HepG2 (cell line): Measurements from ENCODE around the gene HIPK4. TPM values are rescaled to one million over a fixed set of nuclear protein-coding genes. Genes with fewer than 3 reads are reported as not detected.
A peak's percentile ranks its signal among the peaks of the same experiment; 100 is the strongest.

Experiments
- AGO2 ChIP-seq: fragments of 200-400 bp; formaldehyde crosslinking; optimal IDR thresholded peaks from 2 replicates; pipeline ENCODE3; 2017; ENCODE audit warnings: mild to moderate bottlenecking, low read depth, low read length, moderate library complexity
- ATF1 ChIP-seq: IDR thresholded peaks from 2 replicates; pipeline ENCODE4 v1.6.1; 2016; ENCODE audit warnings: mild to moderate bottlenecking, control low read depth
- CSRNP1 ChIP-seq: sonication (generic); formaldehyde crosslinking; IDR thresholded peaks from 2 replicates; pipeline ENCODE4 v1.8.1; 2023; ENCODE audit warnings: mild to moderate bottlenecking, missing genetic modification reagents
- EEA1 ChIP-seq: sonication (generic); formaldehyde crosslinking; IDR thresholded peaks from 2 replicates; pipeline ENCODE4 v1.5.1; 2020; ENCODE audit warnings: mild to moderate bottlenecking, missing genetic modification reagents, borderline replicate concordance
- HNRNPL ChIP-seq: fragments of 200-400 bp; formaldehyde crosslinking; IDR thresholded peaks from 2 replicates; pipeline ENCODE4 v1.6.1; 2017; ENCODE audit warnings: mild to moderate bottlenecking, low read depth, low read length
- PBX3 ChIP-seq: sonication (generic); formaldehyde crosslinking; IDR thresholded peaks from 2 replicates; pipeline ENCODE4 v1.8.1; 2023; ENCODE audit warnings: missing genetic modification reagents, inconsistent platforms, borderline replicate concordance
- SIN3A ChIP-seq: IDR thresholded peaks from 2 replicates; pipeline ENCODE4 v1.6.1; 2011; ENCODE audit warnings: low read depth, mild to moderate bottlenecking, control low read depth, low read length, borderline replicate concordance
- ZFY ChIP-seq: sonication (generic); formaldehyde crosslinking; IDR thresholded peaks from 2 replicates; pipeline ENCODE4 v1.4.0; 2020; ENCODE audit warnings: missing genetic modification reagents
- ZNF530 ChIP-seq: sonication (generic); formaldehyde crosslinking; IDR thresholded peaks from 2 replicates; pipeline ENCODE4 v1.5.0; 2020; ENCODE audit warnings: low read depth, mild to moderate bottlenecking, missing genetic modification reagents
- ZNF839 ChIP-seq: sonication (generic); formaldehyde crosslinking; IDR thresholded peaks from 2 replicates; pipeline ENCODE4 v1.4.0; 2020; ENCODE audit warnings: missing genetic modification reagents, mild to moderate bottlenecking, borderline replicate concordance
- ZSCAN30 ChIP-seq: sonication (generic); formaldehyde crosslinking; IDR thresholded peaks from 2 replicates; pipeline ENCODE4 v1.5.0; 2020; ENCODE audit warnings: mild to moderate bottlenecking, missing genetic modification reagents
- polyA plus RNA-seq, 8 experiments: library from polyadenylated mRNA; depleted of rRNA in 3 of 8; stranded (reverse) in 7 of 8; unstranded in 1 of 8; fragments of >200 nt; fragmentation: Illumina TruSeq in 4 of 8; extraction: Trizol in 4 of 8; gene quantifications; 2 replicates each; pipeline versions ENCODE4 v1.2.1 to v1.2.3, GENCODE V29; 2011 to 2016; ENCODE audit warnings: low read depth in 4 of 8, missing spikeins in 1 of 8, mixed read lengths in 1 of 8; ENCODE audit not compliant: insufficient read depth in 1 of 8
- total RNA-seq, 5 experiments: library from RNA; depleted of rRNA; stranded (reverse); fragments of >200 nt; fragmentation: Illumina TruSeq; extraction: Trizol; gene quantifications; 2 replicates each; pipeline ENCODE4 v1.2.3, GENCODE V29; 2016; ENCODE audit warnings: low read depth in 1 of 5
- TF ChIP-seq, protein P1 (sequence below): sonication (generic); formaldehyde crosslinking; conservative IDR thresholded peaks from 2 replicates; pipeline ENCODE4 v1.8.0; 2022; ENCODE audit warnings: missing genetic modification reagents
- TF ChIP-seq, protein P2 (sequence below): sonication (generic); formaldehyde crosslinking; IDR thresholded peaks from 2 replicates; pipeline ENCODE4 v1.4.0; 2020; ENCODE audit warnings: missing genetic modification reagents, borderline replicate concordance
- TF ChIP-seq, protein P3 (sequence below): sonication (generic); formaldehyde crosslinking; IDR thresholded peaks from 2 replicates; pipeline ENCODE4 v1.4.0; 2020; ENCODE audit warnings: missing genetic modification reagents, borderline replicate concordance

HIPK4 gene
- total and polyA plus RNA-seq, 2 of the 13 experiments (the other 11 are each of a cell fraction or from before 2014, with no cell fraction given), result 0.03 TPM; not detected in 1

GRCh38 chr19:40420766-40421765 lies 31.1 kb upstream of the HIPK4 start (continued):
- TF ChIP-seq CSRNP1 (CRISPR knock-in tag), result peak; percentile 69; the same call in 1 of the 2 replicates
- TF ChIP-seq ATF1 (CRISPR knock-in tag), result no peak
- peak; percentile 57; the same call in 1 of the 2 replicates for TF ChIP-seq PBX3 (CRISPR knock-in tag)
- peak; percentile 89 for TF ChIP-seq AGO2
- TF ChIP-seq, protein P1, sequence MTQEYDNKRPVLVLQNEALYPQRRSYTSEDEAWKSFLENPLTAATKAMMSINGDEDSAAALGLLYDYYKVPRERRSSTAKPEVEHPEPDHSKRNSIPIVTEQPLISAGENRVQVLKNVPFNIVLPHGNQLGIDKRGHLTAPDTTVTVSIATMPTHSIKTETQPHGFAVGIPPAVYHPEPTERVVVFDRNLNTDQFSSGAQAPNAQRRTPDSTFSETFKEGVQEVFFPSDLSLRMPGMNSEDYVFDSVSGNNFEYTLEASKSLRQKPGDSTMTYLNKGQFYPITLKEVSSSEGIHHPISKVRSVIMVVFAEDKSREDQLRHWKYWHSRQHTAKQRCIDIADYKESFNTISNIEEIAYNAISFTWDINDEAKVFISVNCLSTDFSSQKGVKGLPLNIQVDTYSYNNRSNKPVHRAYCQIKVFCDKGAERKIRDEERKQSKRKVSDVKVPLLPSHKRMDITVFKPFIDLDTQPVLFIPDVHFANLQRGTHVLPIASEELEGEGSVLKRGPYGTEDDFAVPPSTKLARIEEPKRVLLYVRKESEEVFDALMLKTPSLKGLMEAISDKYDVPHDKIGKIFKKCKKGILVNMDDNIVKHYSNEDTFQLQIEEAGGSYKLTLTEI, result no peak
- peak; percentile 95 for TF ChIP-seq ZFY (CRISPR knock-in tag)
- TF ChIP-seq, protein P2, sequence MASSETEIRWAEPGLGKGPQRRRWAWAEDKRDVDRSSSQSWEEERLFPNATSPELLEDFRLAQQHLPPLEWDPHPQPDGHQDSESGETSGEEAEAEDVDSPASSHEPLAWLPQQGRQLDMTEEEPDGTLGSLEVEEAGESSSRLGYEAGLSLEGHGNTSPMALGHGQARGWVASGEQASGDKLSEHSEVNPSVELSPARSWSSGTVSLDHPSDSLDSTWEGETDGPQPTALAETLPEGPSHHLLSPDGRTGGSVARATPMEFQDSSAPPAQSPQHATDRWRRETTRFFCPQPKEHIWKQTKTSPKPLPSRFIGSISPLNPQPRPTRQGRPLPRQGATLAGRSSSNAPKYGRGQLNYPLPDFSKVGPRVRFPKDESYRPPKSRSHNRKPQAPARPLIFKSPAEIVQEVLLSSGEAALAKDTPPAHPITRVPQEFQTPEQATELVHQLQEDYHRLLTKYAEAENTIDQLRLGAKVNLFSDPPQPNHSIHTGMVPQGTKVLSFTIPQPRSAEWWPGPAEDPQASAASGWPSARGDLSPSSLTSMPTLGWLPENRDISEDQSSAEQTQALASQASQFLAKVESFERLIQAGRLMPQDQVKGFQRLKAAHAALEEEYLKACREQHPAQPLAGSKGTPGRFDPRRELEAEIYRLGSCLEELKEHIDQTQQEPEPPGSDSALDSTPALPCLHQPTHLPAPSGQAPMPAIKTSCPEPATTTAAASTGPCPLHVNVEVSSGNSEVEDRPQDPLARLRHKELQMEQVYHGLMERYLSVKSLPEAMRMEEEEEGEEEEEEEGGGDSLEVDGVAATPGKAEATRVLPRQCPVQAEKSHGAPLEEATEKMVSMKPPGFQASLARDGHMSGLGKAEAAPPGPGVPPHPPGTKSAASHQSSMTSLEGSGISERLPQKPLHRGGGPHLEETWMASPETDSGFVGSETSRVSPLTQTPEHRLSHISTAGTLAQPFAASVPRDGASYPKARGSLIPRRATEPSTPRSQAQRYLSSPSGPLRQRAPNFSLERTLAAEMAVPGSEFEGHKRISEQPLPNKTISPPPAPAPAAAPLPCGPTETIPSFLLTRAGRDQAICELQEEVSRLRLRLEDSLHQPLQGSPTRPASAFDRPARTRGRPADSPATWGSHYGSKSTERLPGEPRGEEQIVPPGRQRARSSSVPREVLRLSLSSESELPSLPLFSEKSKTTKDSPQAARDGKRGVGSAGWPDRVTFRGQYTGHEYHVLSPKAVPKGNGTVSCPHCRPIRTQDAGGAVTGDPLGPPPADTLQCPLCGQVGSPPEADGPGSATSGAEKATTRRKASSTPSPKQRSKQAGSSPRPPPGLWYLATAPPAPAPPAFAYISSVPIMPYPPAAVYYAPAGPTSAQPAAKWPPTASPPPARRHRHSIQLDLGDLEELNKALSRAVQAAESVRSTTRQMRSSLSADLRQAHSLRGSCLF, result no peak; the same call in 1 of the 2 replicates
- peak; percentile 85; the same call in 1 of the 2 replicates for TF ChIP-seq EEA1 (CRISPR knock-in tag)
- no peak; the same call in 1 of the 2 replicates for TF ChIP-seq ZNF839 (CRISPR knock-in tag)
- TF ChIP-seq ZSCAN30, result no peak
- no peak for TF ChIP-seq ZNF530 (CRISPR knock-in tag)
- 0 out of 2 replicates have a peak, but pooled peaks have one; percentile 27 for TF ChIP-seq SIN3A
- TF ChIP-seq HNRNPL, result peak; percentile 85
- TF ChIP-seq, protein P3, sequence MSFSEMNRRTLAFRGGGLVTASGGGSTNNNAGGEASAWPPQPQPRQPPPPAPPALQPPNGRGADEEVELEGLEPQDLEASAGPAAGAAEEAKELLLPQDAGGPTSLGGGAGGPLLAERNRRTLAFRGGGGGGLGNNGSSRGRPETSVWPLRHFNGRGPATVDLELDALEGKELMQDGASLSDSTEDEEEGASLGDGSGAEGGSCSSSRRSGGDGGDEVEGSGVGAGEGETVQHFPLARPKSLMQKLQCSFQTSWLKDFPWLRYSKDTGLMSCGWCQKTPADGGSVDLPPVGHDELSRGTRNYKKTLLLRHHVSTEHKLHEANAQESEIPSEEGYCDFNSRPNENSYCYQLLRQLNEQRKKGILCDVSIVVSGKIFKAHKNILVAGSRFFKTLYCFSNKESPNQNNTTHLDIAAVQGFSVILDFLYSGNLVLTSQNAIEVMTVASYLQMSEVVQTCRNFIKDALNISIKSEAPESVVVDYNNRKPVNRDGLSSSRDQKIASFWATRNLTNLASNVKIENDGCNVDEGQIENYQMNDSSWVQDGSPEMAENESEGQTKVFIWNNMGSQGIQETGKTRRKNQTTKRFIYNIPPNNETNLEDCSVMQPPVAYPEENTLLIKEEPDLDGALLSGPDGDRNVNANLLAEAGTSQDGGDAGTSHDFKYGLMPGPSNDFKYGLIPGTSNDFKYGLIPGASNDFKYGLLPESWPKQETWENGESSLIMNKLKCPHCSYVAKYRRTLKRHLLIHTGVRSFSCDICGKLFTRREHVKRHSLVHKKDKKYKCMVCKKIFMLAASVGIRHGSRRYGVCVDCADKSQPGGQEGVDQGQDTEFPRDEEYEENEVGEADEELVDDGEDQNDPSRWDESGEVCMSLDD (CRISPR knock-in tag), result peak; percentile 62; the same call in 1 of the 2 replicates
